Measurements from ENCODE around the gene SLC15A1. TPM values are rescaled to one million over a fixed set of nuclear protein-coding genes. Genes with fewer than 3 reads are reported as not detected.
"Not testable (repeated sequence)": the region's sequence is repeated elsewhere in the genome, so short reads cannot be mapped to it uniquely, and the experiment has no call there.

SLC15A1 gene
- polyA plus RNA-seq, 6 donors from 2014 or later: not detected

GRCh38 chr13:98755729-98756128, 3.3 kb upstream of the SLC15A1 start:
- H3K9me3 Mint-ChIP-seq: peaks cover 6 to 44% (median 28%) of the 10 kb centered on the region in 7 donors
- DNase-seq (no peak), ATAC-seq (ENCODE audit: low read depth in 2 of 2) (no peak)
- peak overlapping the region in 1 of 8 donors; percentile 7 for H3K4me3 Mint-ChIP-seq
- no peak overlapping the region for H3K27ac Mint-ChIP-seq
- peaks cover 45 to 61% (median 57%) of the 10 kb centered on the region in 3 donors for H3K27me3 Mint-ChIP-seq
- peaks cover 0 to 4% (median 0%) of the 10 kb centered on the region in 3 donors for H3K4me1 Mint-ChIP-seq
- peaks cover 4 to 14% of the 10 kb centered on the region in 2 donors for H3K36me3 Mint-ChIP-seq

- no peak overlapping the region for H3K27ac Mint-ChIP-seq
- peaks cover 5 to 37% (median 24%) of the 10 kb centered on the region in 7 donors for H3K9me3 Mint-ChIP-seq
- DNase-seq: no peak
- H3K36me3 Mint-ChIP-seq: peaks cover under 1 to 8% of the 10 kb centered on the region in 2 donors
- no peak overlapping the region for H3K4me3 Mint-ChIP-seq
- no peak for ATAC-seq (ENCODE audit: low read depth in 2 of 2)
- H3K27me3 Mint-ChIP-seq: peaks cover 50 to 67% (median 61%) of the 10 kb centered on the region in 3 donors
- peaks cover 0 to 4% (median 0%) of the 10 kb centered on the region in 3 donors for H3K4me1 Mint-ChIP-seq
Observed at GRCh38 chr13:98755116-98755515, 2.6 kb upstream of the SLC15A1 start.

GRCh38 chr13:98754468-98754867, 2.0 kb upstream of the SLC15A1 start:
- H3K27ac Mint-ChIP-seq: not testable (repeated sequence)
- peaks cover 54 to 73% (median 62%) of the 10 kb centered on the region in 3 donors for H3K27me3 Mint-ChIP-seq

GRCh38 chr13:98751861-98752466, 508 bp downstream of the SLC15A1 start:
- Mint-ChIP-seq H3K27ac (no peak overlapping the region), H3K4me1 (peaks cover 0 to 4% (median 0%) of the 10 kb centered on the region in 3 donors), H3K27me3 (peaks cover 56 to 83% (median 60%) of the 10 kb centered on the region in 3 donors), H3K36me3 (peaks cover 0 to 7% of the 10 kb centered on the region in 2 donors), H3K4me3 (peak overlapping the region in 1 of 8 donors; percentile 25), H3K9me3 (peaks cover 5 to 30% (median 18%) of the 10 kb centered on the region in 7 donors)
- no peak for DNase-seq
- no peak for ATAC-seq (ENCODE audit: low read depth in 2 of 2)

More at GRCh38 chr13:98754468-98754867, 2.0 kb upstream of the SLC15A1 start:
- H3K4me3 Mint-ChIP-seq; H3K4me1 Mint-ChIP-seq; ATAC-seq (ENCODE audit: low read depth in 2 of 2); DNase-seq; H3K36me3 Mint-ChIP-seq: not testable (repeated sequence)
- peaks cover 5 to 31% (median 20%) of the 10 kb centered on the region in 7 donors for H3K9me3 Mint-ChIP-seq

- Mint-ChIP-seq H3K4me1 (peaks cover 0 to 4% (median 0%) of the 10 kb centered on the region in 3 donors), H3K9me3 (peaks cover 5 to 30% (median 18%) of the 10 kb centered on the region in 7 donors), H3K27me3 (peaks cover 51 to 78% (median 55%) of the 10 kb centered on the region in 3 donors), H3K27ac (no peak overlapping the region), H3K36me3 (peaks cover 0 to 7% of the 10 kb centered on the region in 2 donors), H3K4me3 (no peak overlapping the region)
- DNase-seq (no peak), ATAC-seq (ENCODE audit: low read depth in 2 of 2) (no peak)
Observed at GRCh38 chr13:98751367-98751782, 1.1 kb downstream of the SLC15A1 start.

- Mint-ChIP-seq H3K27me3 (peaks cover 38 to 76% (median 45%) of the 10 kb centered on the region in 3 donors), H3K9me3 (peaks cover 5 to 24% (median 15%) of the 10 kb centered on the region in 7 donors), H3K4me1 (peaks cover 0 to 4% (median 0%) of the 10 kb centered on the region in 3 donors), H3K36me3 (peaks cover 0 to 7% of the 10 kb centered on the region in 2 donors), H3K4me3 (no peak overlapping the region), H3K27ac (no peak overlapping the region)
- ATAC-seq (ENCODE audit: low read depth in 2 of 2) (no peak), DNase-seq (no peak)
Observed at GRCh38 chr13:98749501-98749900, 3.0 kb downstream of the SLC15A1 start.

GRCh38 chr13:98746968-98747367, 5.5 kb downstream of the SLC15A1 start:
- Mint-ChIP-seq H3K27me3 (peaks cover 22 to 55% (median 32%) of the 10 kb centered on the region in 3 donors), H3K4me3 (no peak overlapping the region), H3K36me3 (no peaks in the 10 kb centered on the region), H3K27ac (no peak overlapping the region), H3K4me1 (no peaks in the 10 kb centered on the region), H3K9me3 (peaks cover 0 to 8% (median 3%) of the 10 kb centered on the region in 7 donors)
- no peak for ATAC-seq (ENCODE audit: low read depth in 2 of 2)
- no peak for DNase-seq

GRCh38 chr13:98743377-98743776, 9.1 kb downstream of the SLC15A1 start:
- ATAC-seq (ENCODE audit: low read depth in 2 of 2): no peak
- Mint-ChIP-seq H3K4me1 (no peaks in the 10 kb centered on the region), H3K27ac (no peak overlapping the region)

GRCh38 chr13:98742961-98743360, 9.5 kb downstream of the SLC15A1 start:
- H3K4me1 Mint-ChIP-seq: no peaks in the 10 kb centered on the region
- no peak overlapping the region for H3K27ac Mint-ChIP-seq
- H3K27me3 Mint-ChIP-seq: peaks cover 4 to 21% (median 7%) of the 10 kb centered on the region in 3 donors
- DNase-seq: no peak
- H3K4me3 Mint-ChIP-seq: no peak overlapping the region
- H3K36me3 Mint-ChIP-seq: peaks cover 0 to 13% of the 10 kb centered on the region in 2 donors
- no peak for ATAC-seq (ENCODE audit: low read depth in 2 of 2)
- H3K9me3 Mint-ChIP-seq: peaks cover 11 to 33% (median 14%) of the 10 kb centered on the region in 7 donors

More at GRCh38 chr13:98743377-98743776, 9.1 kb downstream of the SLC15A1 start:
- Mint-ChIP-seq H3K9me3 (peaks cover 8 to 28% (median 12%) of the 10 kb centered on the region in 7 donors), H3K4me3 (peak overlapping the region in 1 of 8 donors; percentile 56), H3K36me3 (peaks cover 0 to 9% of the 10 kb centered on the region in 2 donors), H3K27me3 (peaks cover 6 to 25% (median 7%) of the 10 kb centered on the region in 3 donors)
- no peak for DNase-seq

GRCh38 chr13:98741741-98742435, 10.6 kb downstream of the SLC15A1 start:
- peaks cover under 1 to 16% (median 4%) of the 10 kb centered on the region in 3 donors for H3K27me3 Mint-ChIP-seq
- ATAC-seq (ENCODE audit: low read depth in 2 of 2): no peak
- peaks cover 0 to 20% of the 10 kb centered on the region in 2 donors for H3K36me3 Mint-ChIP-seq
- DNase-seq: no peak
- H3K4me3 Mint-ChIP-seq: no peak overlapping the region
- H3K9me3 Mint-ChIP-seq: peaks cover 16 to 42% (median 21%) of the 10 kb centered on the region in 7 donors
- no peaks in the 10 kb centered on the region for H3K4me1 Mint-ChIP-seq
- no peak overlapping the region for H3K27ac Mint-ChIP-seq

GRCh38 chr13:98740131-98740530, 12.3 kb downstream of the SLC15A1 start:
- H3K4me3 Mint-ChIP-seq: no peak overlapping the region
- no peaks in the 10 kb centered on the region for H3K4me1 Mint-ChIP-seq
- peaks cover 0 to 9% (median 4%) of the 10 kb centered on the region in 3 donors for H3K27me3 Mint-ChIP-seq
- peaks cover 12 to 47% (median 24%) of the 10 kb centered on the region in 7 donors for H3K9me3 Mint-ChIP-seq
- H3K27ac Mint-ChIP-seq: no peak overlapping the region
- no peak for DNase-seq
- no peak for ATAC-seq (ENCODE audit: low read depth in 2 of 2)
- H3K36me3 Mint-ChIP-seq: peaks cover 0 to 20% of the 10 kb centered on the region in 2 donors

GRCh38 chr13:98738993-98739392, 13.5 kb downstream of the SLC15A1 start:
- ATAC-seq (ENCODE audit: low read depth in 2 of 2): no peak
- H3K4me3 Mint-ChIP-seq: no peak overlapping the region
- H3K36me3 Mint-ChIP-seq: peaks cover 0 to 20% of the 10 kb centered on the region in 2 donors
- DNase-seq: no peak
- H3K4me1 Mint-ChIP-seq: no peaks in the 10 kb centered on the region
- peaks cover 12 to 50% (median 24%) of the 10 kb centered on the region in 7 donors for H3K9me3 Mint-ChIP-seq
- no peak overlapping the region for H3K27ac Mint-ChIP-seq
- H3K27me3 Mint-ChIP-seq: peaks cover 0 to 10% (median 4%) of the 10 kb centered on the region in 3 donors

- peaks cover 0 to 20% of the 10 kb centered on the region in 2 donors for H3K36me3 Mint-ChIP-seq
- H3K4me1 Mint-ChIP-seq: no peaks in the 10 kb centered on the region
- ATAC-seq (ENCODE audit: low read depth in 2 of 2): no peak
- H3K4me3 Mint-ChIP-seq: no peak overlapping the region
- no peak overlapping the region for H3K27ac Mint-ChIP-seq
- peaks cover 12 to 50% (median 24%) of the 10 kb centered on the region in 7 donors for H3K9me3 Mint-ChIP-seq
- no peak for DNase-seq
- H3K27me3 Mint-ChIP-seq: peaks cover 0 to 13% (median 0%) of the 10 kb centered on the region in 3 donors
Observed at GRCh38 chr13:98738213-98738612, 14.3 kb downstream of the SLC15A1 start.

All from naive B cell (primary cell).